Measurements from ENCODE around the gene ERBB4.
"Not testable (repeated sequence)": the region's sequence is repeated elsewhere in the genome, so short reads cannot be mapped to it uniquely, and the experiment has no call there.

The ERBB4 gene

DNA sequence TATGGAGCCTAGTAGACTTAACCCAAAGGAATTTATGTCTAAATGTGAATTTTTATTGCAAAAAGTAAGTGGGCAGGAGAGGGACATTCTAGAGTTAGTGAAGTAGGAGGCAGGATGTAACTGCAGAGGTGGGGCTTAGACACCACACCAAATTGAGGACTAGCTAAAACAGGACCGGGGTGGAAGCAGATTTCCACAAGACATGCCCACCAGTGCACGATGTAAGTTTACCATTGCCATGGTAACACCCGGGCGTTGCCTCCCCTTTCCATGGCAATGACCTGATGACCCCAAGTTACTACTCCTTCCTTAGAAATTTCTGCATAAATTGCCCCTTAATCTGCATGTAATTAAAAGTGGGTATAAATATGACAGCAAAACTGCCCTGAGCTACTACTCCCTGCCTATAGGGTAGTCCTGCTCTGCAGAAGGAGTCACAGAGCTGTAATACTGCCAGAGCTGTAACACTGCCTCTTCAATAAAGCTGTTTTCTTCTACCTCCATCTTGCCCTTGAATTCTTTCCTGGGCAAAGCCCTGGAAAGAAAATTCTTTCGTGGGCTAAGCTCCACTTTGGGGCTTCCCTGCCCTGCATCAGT is 509.7 kb downstream of the ERBB4 start:
- in situ Hi-C loops (cut with MboI; ENCODE audit: low sequenced_read_pairs) = no loop called here

GRCh38 chr2:212027681-212028628 is 510.6 kb downstream of the ERBB4 start:
- in situ Hi-C loops (cut with MboI; ENCODE audit: low sequenced_read_pairs) = no loop called here

DNA sequence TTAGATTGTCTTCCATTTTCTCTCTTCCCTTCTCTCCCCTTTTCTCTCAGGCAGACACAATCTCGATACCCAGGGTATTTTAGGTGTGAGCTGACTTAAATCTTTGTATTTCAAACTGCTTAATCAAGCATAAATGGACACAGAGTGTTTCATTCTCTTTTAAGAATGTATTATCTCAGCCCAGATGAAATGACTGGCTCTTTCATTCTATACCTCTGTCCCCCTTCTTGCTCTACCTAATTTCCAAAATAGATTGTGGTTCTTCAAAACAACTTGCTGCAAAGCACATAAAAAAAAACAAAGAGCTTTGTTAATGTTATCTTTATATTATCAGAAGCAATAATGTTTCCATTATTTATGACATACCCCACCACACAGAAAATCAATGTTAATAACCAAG is 514.6 kb downstream of the ERBB4 start:
- in situ Hi-C loops (cut with MboI; ENCODE audit: low sequenced_read_pairs) = no loop called here

DNA sequence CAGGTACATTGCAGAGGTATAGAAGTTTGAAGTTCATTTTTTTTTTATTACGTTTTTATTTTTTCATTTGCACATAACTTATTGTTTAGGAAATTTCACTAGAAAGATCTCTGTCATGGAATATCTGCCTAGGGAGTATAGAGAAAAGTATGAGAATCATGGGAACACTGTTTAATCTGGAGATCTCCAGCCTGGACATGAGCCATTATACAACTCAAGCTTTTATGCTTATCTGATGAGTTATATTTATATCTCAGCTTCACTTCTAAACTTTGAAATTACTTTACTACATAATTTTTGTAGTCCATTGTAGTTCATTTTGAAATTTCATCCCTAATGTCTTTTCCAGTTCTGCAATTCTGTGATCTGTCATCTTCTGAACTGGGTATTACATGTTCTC is 515.6 kb downstream of the ERBB4 start:
- in situ Hi-C loops (cut with MboI; ENCODE audit: low sequenced_read_pairs) = no loop called here

DNA sequence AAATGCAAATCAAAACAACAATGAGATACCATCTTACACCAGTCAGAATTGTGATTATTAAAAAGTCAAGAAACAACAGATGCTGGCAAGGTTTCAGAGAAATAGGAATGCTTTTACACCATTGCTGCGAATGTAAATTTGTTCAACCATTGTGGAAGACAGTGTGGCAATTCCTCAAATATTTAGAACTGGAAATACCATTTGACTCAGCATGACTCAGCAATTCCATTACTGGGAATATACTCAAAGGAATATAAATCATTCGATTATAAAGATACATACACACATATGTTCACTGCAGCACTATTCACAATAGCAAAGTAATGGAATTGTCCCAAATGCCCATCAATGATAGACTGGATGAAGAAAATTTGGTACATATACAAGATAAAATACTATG is 516.7 kb downstream of the ERBB4 start:
- in situ Hi-C loops (cut with MboI; ENCODE audit: low sequenced_read_pairs) = no loop called here

DNA sequence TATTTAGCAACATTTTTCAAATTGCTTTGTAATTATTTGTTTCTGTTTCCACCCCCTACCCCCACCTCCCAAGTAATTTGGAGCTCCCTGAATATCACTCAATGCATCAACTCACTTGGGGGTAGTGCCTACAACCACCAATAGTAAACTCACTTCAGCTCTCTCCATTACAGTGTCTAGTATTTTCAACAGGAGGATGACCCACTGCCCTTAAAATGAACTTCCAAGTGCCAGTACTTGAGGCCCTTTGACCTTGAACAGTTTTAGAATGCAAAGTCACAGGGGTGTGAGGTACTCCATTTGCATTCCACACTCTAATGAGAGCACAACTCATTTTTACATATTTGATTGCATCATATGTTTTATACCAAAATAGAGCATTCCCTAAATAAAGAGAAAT is 523.0 kb downstream of the ERBB4 start:
- in situ Hi-C loops (cut with MboI; ENCODE audit: low sequenced_read_pairs) = no loop called here

DNA sequence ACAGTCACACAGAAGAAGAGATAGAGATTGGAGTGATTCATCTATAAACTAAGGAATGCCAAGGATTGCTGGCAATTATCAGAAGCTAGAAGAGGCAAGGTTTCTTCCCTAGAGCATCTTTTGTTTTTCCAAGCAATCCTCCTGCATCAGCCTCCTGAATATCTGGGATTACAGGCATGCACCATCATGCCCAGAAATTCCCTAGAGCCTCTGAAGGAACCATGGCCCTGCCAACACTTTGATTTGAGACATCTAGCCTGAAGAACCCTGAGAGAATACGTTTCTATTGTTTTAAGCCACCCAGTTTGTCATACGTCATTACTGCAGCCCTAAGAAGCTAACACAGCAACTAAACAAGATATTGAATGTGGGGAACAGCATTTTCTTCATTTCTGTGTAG is 525.0 kb downstream of the ERBB4 start:
- in situ Hi-C loops (cut with MboI; ENCODE audit: low sequenced_read_pairs) = no loop called here

DNA sequence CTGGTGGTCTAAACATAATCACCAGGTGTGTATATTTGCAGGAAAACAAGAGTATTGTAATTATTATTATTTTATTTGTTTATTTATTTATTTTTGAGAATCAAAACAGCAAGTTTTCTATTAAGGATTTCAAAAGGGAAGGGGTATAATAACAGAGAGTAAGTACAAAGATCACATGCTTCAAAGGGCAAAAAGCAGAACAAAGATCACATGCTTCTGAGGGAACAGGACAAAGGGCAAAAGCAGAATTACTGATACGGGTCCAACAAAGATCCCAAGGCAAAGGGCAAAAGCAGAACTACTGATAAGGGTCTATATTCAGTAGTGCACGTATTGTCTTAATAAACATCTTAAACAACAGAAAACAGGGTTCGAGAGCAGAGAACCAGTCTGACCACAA is 528.3 kb downstream of the ERBB4 start:
- in situ Hi-C loops (cut with MboI; ENCODE audit: low sequenced_read_pairs) = not testable (repeated sequence)

DNA sequence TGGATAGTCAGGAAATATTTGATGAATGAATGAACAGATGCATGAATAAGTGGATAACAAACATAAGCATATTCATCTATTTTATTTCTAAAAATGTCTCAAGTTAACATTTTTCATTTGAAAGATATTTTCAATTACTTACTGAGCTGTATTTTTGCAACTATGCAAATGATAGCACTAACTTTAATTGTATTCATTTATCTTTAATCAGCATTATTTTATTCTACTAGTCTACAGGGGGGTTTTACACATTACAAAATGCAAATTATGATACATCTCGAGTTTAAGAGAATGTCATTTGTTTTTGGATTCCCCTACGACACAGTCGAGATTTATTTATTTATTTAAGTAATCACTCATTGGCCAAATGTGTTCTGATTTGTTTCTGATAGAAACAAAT is 530.6 kb downstream of the ERBB4 start:
- in situ Hi-C loops (cut with MboI; ENCODE audit: low sequenced_read_pairs) = no loop called here

GRCh38 chr2:212005085-212005671 is 533.4 kb downstream of the ERBB4 start:
- in situ Hi-C loops (cut with MboI; ENCODE audit: low sequenced_read_pairs) = no loop called here

- in situ Hi-C loops (cut with MboI; ENCODE audit: low sequenced_read_pairs) = no loop called here
Observed at GRCh38 chr2:212001325-212001724, 537.3 kb downstream of the ERBB4 start.

GRCh38 chr2:211996857-211997256 is 541.7 kb downstream of the ERBB4 start:
- in situ Hi-C loops (cut with MboI; ENCODE audit: low sequenced_read_pairs) = no loop called here

DNA sequence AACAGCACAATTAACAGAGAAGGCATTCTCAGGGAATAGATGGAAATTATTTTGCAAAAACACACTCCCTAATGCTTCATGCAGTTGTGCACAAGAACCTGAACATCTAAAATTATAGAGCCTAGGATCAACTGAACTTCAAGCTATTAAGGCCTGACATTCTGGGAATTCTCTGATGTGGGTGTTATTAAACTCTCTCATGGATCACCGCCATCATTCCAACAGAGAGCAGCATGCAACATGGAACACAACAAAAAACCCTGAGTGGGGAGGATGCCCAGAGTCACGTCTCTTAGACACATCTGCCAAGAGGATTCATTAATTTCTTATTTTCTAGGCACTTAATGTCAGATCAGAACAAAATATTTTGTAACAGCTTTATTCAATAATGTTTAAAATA is 543.8 kb downstream of the ERBB4 start:
- in situ Hi-C loops (cut with MboI; ENCODE audit: low sequenced_read_pairs) = no loop called here

GRCh38 chr2:211990335-211990734 is 548.3 kb downstream of the ERBB4 start:
- in situ Hi-C loops (cut with MboI; ENCODE audit: low sequenced_read_pairs) = no loop called here

- in situ Hi-C loops (cut with MboI; ENCODE audit: low sequenced_read_pairs) = no loop called here
Observed at GRCh38 chr2:211986313-211986712, 552.3 kb downstream of the ERBB4 start.

DNA sequence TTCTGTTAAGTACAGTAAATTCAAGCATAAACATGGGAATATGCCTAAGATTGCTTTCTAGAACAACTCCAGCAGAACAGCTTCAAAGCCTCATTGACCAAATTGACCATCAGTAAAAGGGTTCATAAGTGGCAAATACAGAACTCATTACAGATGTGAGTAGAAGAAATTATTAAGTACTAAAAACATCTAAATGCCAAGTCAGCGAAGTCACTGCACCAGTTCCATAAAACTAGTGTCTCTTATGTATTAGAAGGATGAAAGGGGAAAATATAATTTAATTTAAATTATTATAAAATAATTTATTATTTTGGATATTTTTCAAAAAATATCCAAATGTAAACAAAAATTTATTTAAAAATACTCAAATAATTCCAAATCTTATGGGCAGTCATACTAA is 553.2 kb downstream of the ERBB4 start:
- in situ Hi-C loops (cut with MboI; ENCODE audit: low sequenced_read_pairs) = no loop called here

DNA sequence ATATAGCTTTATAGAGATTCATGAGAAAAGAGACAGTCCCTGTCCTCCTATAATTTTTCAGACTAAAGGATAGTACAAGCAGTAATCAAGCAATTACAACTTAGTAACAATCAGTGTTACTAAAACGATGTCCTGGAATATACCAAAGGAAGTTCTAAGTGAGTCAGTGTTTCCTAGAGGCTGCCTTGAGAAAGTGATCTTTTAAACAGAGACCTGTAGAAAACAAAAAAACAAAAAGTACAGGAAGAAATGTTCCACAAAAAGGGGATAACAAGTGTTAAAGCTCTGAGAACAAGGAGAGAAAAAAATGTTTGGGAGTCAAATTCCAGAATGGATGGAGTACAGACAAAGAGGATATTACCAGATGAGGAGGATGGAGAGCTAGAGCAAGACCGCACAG is 556.4 kb downstream of the ERBB4 start:
- in situ Hi-C loops (cut with MboI; ENCODE audit: low sequenced_read_pairs) = no loop called here

GRCh38 chr2:211981451-211981850 is 557.2 kb downstream of the ERBB4 start:
- in situ Hi-C loops (cut with MboI; ENCODE audit: low sequenced_read_pairs) = no loop called here

GRCh38 chr2:211976076-211976475 is 562.5 kb downstream of the ERBB4 start:
- in situ Hi-C loops (cut with MboI; ENCODE audit: low sequenced_read_pairs) = no loop called here

GRCh38 chr2:211967234-211967633 is 571.4 kb downstream of the ERBB4 start:
- in situ Hi-C loops (cut with MboI; ENCODE audit: low sequenced_read_pairs) = no loop called here

- in situ Hi-C loops (cut with MboI; ENCODE audit: low sequenced_read_pairs) = no loop called here
Observed at GRCh38 chr2:211963969-211964368, 574.6 kb downstream of the ERBB4 start.

- in situ Hi-C loops (cut with MboI; ENCODE audit: low sequenced_read_pairs) = no loop called here
Observed at GRCh38 chr2:211957799-211958198, 580.8 kb downstream of the ERBB4 start.

Measured in HL-60/S4 treated with retinoic acid at 250 ng/mL for 4 days and 3 days (cell line).